GM21825 (cell line): ENCODE results near the gene PRKCZ.

Experiments
- ATAC-seq: cut with Tn5 transposase; IDR thresholded peaks from one replicate; pipeline ENCODE4 v1.9.1; 2021; ENCODE audit warnings: mild to moderate bottlenecking, moderate library complexity; ENCODE audit not compliant: unreplicated experiment

Gene PRKCZ

GRCh38 chr1:2060072-2060471, 9.9 kb downstream of the PRKCZ start:
- no peak for ATAC-seq

- ATAC-seq = no peak
Measured at GRCh38 chr1:2060535-2060934, 10.3 kb downstream of the PRKCZ start.

- ATAC-seq = no peak
Measured at GRCh38 chr1:2061065-2061778, 11.0 kb downstream of the PRKCZ start.

GRCh38 chr1:2065699-2066098, 15.5 kb downstream of the PRKCZ start:
- ATAC-seq = no peak

- ATAC-seq = no peak
Measured at GRCh38 chr1:2067393-2067792, 17.2 kb downstream of the PRKCZ start.

- ATAC-seq = no peak
Measured at GRCh38 chr1:2067981-2068380, 17.8 kb downstream of the PRKCZ start.

- ATAC-seq = no peak
Measured at GRCh38 chr1:2068951-2069350, 18.7 kb downstream of the PRKCZ start.

- no peak for ATAC-seq
Measured at GRCh38 chr1:2070016-2070415, 19.8 kb downstream of the PRKCZ start.

- no peak for ATAC-seq
Measured at GRCh38 chr1:2070800-2071530, 20.8 kb downstream of the PRKCZ start.

GRCh38 chr1:2072109-2072806, 22.0 kb downstream of the PRKCZ start:
- no peak for ATAC-seq

- no peak for ATAC-seq
Measured at GRCh38 chr1:2072891-2073290, 22.7 kb downstream of the PRKCZ start.

GRCh38 chr1:2073382-2074230, 23.4 kb downstream of the PRKCZ start:
- no peak for ATAC-seq

- ATAC-seq = no peak
Measured at GRCh38 chr1:2074396-2074795, 24.2 kb downstream of the PRKCZ start.

- no peak for ATAC-seq
Measured at GRCh38 chr1:2074944-2075740, 24.9 kb downstream of the PRKCZ start.

GRCh38 chr1:2076826-2077225, 26.6 kb downstream of the PRKCZ start:
- no peak for ATAC-seq

GRCh38 chr1:2078170-2078569, 28.0 kb downstream of the PRKCZ start:
- no peak for ATAC-seq

GRCh38 chr1:2079396-2080085, 29.3 kb downstream of the PRKCZ start:
- no peak for ATAC-seq

- ATAC-seq = no peak
Measured at GRCh38 chr1:2080140-2080539, 29.9 kb downstream of the PRKCZ start.

GRCh38 chr1:2080884-2081283, 30.7 kb downstream of the PRKCZ start:
- ATAC-seq = no peak
